C4-2B (cell line): ENCODE results near the gene SHROOM2.

ENCODE experiments used
- CTCF ChIP-seq: fragments of 450-650 bp; conservative IDR thresholded peaks from 2 replicates; pipeline ENCODE4 v1.5.1; 2017; ENCODE audit warnings: mild to moderate bottlenecking
- ZFX ChIP-seq: fragments of 450-650 bp; IDR thresholded peaks from 2 replicates; pipeline ENCODE4 v1.6.1; 2017

GRCh38 chrX:9772943-9773342 lies 13.3 kb upstream of the SHROOM2 start:
- TF ChIP-seq CTCF = no peak
- TF ChIP-seq ZFX = no peak
